GM19035 (cell line): Measurements from ENCODE around the gene PTPRN2.
"Not testable (repeated sequence)": the region's sequence is repeated elsewhere in the genome, so short reads cannot be mapped to it uniquely, and the experiment has no call there.

ENCODE experiments used
- ATAC-seq: cut with Tn5 transposase; IDR thresholded peaks from one replicate; pipeline ENCODE4 v1.9.1; 2021; ENCODE audit not compliant: unreplicated experiment

Gene PTPRN2

GRCh38 chr7:157904211-157904865 lies 683.3 kb downstream of the PTPRN2 start:
- ATAC-seq = no peak

- no peak for ATAC-seq
These were observed 683.9 kb downstream of the PTPRN2 start for GRCh38 chr7:157903710-157904109.

GRCh38 chr7:157903296-157903695 lies 684.3 kb downstream of the PTPRN2 start:
- ATAC-seq = no peak

- ATAC-seq = not testable (repeated sequence)
These were observed 685.6 kb downstream of the PTPRN2 start for GRCh38 chr7:157901816-157902610.

DNA sequence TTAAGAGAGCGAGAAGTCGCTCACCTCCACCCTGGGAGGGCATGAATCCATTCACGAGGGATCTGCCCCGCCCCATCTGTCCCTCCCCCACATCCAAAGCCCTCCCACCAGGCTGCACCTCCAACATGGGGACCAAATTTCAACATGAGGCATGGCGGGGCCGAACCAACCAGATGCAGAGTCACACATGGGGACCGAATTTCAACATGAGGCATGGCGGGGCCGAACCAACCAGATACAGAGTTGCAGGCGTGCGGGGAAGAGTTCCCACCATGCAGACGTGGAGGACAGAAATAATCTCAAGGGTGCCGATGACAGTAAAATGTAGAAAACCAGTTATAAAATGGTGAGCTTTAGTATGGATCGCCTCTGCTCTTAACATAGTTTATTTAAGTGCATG lies 686.5 kb downstream of the PTPRN2 start:
- ATAC-seq = no peak

DNA sequence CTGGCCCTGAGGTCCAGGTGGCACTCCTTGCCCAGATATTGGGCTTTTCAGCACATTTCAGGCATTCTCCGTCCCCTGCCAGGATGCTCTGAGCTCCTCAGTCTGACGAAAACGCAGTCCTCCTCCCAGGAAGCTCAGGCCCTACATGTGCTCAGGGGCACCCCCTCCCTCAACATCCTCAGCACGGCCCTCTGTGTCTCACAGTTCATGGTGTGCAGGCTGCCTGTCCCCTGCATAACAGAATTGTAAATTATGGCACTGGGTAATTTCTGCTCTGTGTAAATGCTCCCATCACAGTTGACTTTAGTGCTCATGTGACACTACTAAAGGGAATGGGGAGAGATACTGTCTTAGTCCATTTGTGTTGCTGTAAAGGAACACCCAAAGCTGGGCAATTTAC lies 687.1 kb downstream of the PTPRN2 start:
- no peak for ATAC-seq

DNA sequence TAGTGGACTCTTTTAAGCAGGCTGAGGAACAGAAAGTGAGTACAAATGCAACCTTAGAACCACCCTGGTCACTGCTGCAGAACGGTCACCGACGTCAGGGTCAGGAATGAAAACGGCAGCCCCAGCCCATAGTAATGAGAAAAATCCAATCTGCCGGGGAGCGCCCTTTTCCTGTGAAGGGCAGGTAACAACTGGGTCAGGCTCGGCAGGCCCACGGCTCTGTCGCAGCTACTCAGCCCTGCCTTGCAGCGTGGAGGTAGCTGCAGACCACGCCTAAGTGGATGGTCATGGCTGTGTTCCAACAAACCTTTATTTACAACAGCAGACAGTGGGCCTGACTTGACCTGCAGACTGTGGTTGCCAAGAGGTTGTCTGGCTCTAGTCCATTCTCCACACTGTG lies 687.6 kb downstream of the PTPRN2 start:
- ATAC-seq = no peak

- ATAC-seq = no peak
These were observed 688.7 kb downstream of the PTPRN2 start for GRCh38 chr7:157898802-157899505.

GRCh38 chr7:157898261-157898660 lies 689.4 kb downstream of the PTPRN2 start:
- ATAC-seq = no peak

- ATAC-seq = no peak
These were observed 689.9 kb downstream of the PTPRN2 start for GRCh38 chr7:157897681-157898080.

GRCh38 chr7:157896774-157897555 lies 690.7 kb downstream of the PTPRN2 start:
- ATAC-seq = no peak

GRCh38 chr7:157896376-157896675 lies 691.3 kb downstream of the PTPRN2 start:
- ATAC-seq = not testable (repeated sequence)

GRCh38 chr7:157895520-157896375 lies 691.9 kb downstream of the PTPRN2 start:
- no peak for ATAC-seq

- not testable (repeated sequence) for ATAC-seq
These were observed 692.5 kb downstream of the PTPRN2 start for GRCh38 chr7:157895098-157895497.

- ATAC-seq = no peak
These were observed 694.0 kb downstream of the PTPRN2 start for GRCh38 chr7:157893535-157894044.

DNA sequence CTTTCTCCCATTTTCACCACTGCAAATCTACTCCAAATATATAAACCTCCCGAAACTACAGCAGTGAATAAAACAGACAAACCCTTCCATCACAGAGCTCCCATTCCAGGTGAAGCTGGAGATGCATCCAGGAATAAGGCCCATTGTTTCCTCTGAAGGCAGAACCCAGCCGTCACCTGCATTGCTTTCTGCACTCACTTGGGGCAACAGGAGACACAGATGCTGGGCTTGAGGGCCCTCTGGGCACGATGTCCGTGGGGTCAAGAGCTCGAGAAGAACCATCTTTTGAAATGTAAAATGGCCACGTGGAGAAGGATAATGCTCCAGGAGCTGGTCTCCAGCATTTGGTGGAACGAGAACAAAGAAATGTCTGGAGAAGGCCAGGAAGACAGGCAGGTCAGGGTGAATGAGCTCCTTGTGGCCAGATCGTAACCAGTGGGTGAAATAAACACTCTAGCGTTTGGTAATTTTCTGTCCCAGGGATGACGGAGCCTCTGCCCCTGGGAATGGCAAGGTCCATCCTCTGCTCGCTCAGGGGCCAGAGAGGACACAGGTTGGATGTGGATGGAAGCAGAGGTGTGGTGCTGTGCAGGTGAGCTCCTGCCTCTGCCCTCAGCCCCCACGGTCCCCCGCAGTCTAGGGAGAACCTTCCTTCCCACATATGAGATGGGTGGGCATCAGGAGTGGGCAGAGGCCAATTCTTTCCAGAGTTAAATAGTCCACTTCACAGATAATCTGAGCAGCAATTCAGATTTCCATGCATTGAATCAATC lies 694.7 kb downstream of the PTPRN2 start:
- no peak for ATAC-seq

DNA sequence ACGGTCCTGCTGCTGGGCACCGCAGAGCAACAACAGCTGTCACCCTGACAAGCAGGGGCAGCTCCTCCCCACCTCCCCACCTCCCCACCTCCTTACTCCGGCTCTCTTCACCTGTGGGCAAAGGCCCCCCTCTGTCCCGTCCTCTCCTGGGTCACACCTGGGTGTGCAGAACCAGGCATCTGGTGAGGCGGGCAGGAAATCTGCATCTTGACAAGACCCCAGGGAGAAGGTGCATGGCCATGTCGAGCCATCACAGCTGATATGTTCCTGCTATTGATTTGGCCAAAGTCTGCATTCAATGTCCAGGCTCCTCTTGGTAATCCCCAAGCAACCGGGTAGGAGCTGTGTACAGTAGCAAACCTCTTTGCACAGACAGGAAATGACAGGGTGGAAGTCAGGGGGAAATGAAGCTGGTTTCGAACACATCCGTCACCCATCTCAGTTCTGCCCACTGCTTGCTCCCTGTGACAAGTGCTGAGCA lies 696.7 kb downstream of the PTPRN2 start:
- no peak for ATAC-seq

DNA sequence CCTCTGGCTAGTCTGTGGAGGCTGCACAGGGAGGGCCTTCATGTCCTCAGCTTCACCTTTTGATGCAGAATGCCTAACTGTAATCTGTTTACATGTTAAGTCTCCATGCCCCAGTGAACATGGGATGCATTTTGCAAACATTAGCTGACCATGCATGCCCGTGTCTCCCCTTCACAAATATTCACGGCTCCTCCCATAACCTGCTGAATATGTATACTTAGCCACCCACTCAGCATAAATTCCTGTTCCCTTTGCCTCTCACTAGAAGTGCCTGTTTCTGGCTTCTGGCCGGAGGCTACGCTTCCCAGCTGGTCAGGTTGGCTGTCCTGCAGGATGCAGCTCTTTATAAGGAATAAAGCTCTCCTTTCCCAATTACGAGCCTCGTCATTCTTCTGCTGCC lies 698.1 kb downstream of the PTPRN2 start:
- no peak for ATAC-seq

DNA sequence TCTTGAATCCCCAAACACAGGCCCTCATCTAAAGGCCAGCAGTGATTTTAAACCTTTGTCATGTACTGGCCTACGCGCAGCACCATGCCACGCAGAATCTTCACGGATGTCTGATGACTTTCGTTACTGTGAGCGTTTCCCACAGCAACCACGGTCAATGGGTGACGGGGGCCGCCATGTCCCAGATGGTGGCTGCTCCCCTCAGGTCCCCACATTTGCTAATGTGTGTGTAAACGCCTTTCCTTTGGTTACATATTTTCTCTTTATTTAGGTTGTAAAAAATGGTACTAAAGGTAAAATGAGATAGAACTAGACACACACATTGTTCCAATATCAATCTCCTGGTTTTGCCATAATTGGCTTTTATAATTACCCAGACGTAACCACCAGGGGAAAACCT lies 699.0 kb downstream of the PTPRN2 start:
- ATAC-seq = no peak
